ENCODE data around the gene CCL3.
"Not testable (repeated sequence)": the region's sequence is repeated elsewhere in the genome, so short reads cannot be mapped to it uniquely, and the experiment has no call there.

The CCL3 gene

GRCh38 chr17:36089888-36090836 is at the start of gene CCL3:
TSS of gene CCL3 (minus strand) at chr17:36090143. CDS start at chr17:36090058, 85 bp downstream.
- DNase-seq = no peak

GRCh38 chr17:36136439-36136838 is 46.5 kb upstream of the CCL3 start:
- no peak for DNase-seq

GRCh38 chr17:36136036-36136435 is 46.1 kb upstream of the CCL3 start:
- no peak for DNase-seq

GRCh38 chr17:36135465-36135864 is 45.5 kb upstream of the CCL3 start:
- no peak for DNase-seq

GRCh38 chr17:36133602-36134236 is 43.8 kb upstream of the CCL3 start:
- DNase-seq = peak; percentile 26

GRCh38 chr17:36132421-36132831 is 42.5 kb upstream of the CCL3 start:
- no peak for DNase-seq

GRCh38 chr17:36131931-36132330 is 42.0 kb upstream of the CCL3 start:
- no peak for DNase-seq

- no peak for DNase-seq
Measured at GRCh38 chr17:36131421-36131820, 41.5 kb upstream of the CCL3 start.

- no peak for DNase-seq
Measured at GRCh38 chr17:36130346-36130745, 40.4 kb upstream of the CCL3 start.

- DNase-seq = no peak
Measured at GRCh38 chr17:36129616-36130015, 39.7 kb upstream of the CCL3 start.

GRCh38 chr17:36128411-36128978 is 38.6 kb upstream of the CCL3 start:
- no peak for DNase-seq

GRCh38 chr17:36127911-36128310 is 38.0 kb upstream of the CCL3 start:
- no peak for DNase-seq

- DNase-seq = no peak
Measured at GRCh38 chr17:36127199-36127893, 37.4 kb upstream of the CCL3 start.

- DNase-seq = no peak
Measured at GRCh38 chr17:36124879-36125824, 35.2 kb upstream of the CCL3 start.

- DNase-seq = no peak
Measured at GRCh38 chr17:36123431-36123830, 33.5 kb upstream of the CCL3 start.

GRCh38 chr17:36121099-36121498 is 31.2 kb upstream of the CCL3 start:
- DNase-seq = not testable (repeated sequence)

GRCh38 chr17:36120221-36120620 is 30.3 kb upstream of the CCL3 start:
- no peak for DNase-seq

- no peak for DNase-seq
Measured at GRCh38 chr17:36118477-36119353, 28.8 kb upstream of the CCL3 start.

GRCh38 chr17:36117505-36118382 is 27.8 kb upstream of the CCL3 start:
- no peak for DNase-seq

GRCh38 chr17:36115649-36115977 is 25.7 kb upstream of the CCL3 start:
- DNase-seq = not testable (repeated sequence)
